HepG2 (cell line): ENCODE data around the gene SLC43A1. TPM values are rescaled to one million over a fixed set of nuclear protein-coding genes. Genes with fewer than 3 reads are reported as not detected.

Experiments
- BATF2 ChIP-seq: sonication (generic); formaldehyde crosslinking; IDR thresholded peaks from 2 replicates; pipeline ENCODE4 v1.8.0; 2022; ENCODE audit warnings: mild to moderate bottlenecking, missing genetic modification reagents, moderate library complexity
- BRD4 ChIP-seq: sonication (generic); formaldehyde crosslinking; IDR thresholded peaks from 2 replicates; pipeline ENCODE4 v1.4.0; 2020; ENCODE audit warnings: missing genetic modification reagents
- CHD2 ChIP-seq: IDR thresholded peaks from 2 replicates; pipeline ENCODE4 v1.6.1; 2011; ENCODE audit warnings: low read depth, low read length, improper control_type of control experiment
- EEA1 ChIP-seq: sonication (generic); formaldehyde crosslinking; IDR thresholded peaks from 2 replicates; pipeline ENCODE4 v1.5.1; 2020; ENCODE audit warnings: mild to moderate bottlenecking, missing genetic modification reagents, borderline replicate concordance
- EED ChIP-seq: sonication (generic); formaldehyde crosslinking; IDR thresholded peaks from 2 replicates; pipeline ENCODE4 v1.5.0; 2020; ENCODE audit warnings: mild to moderate bottlenecking, missing genetic modification reagents
- FOXA3 ChIP-seq: IDR thresholded peaks from 2 replicates; pipeline ENCODE4 v1.6.1; 2016; ENCODE audit warnings: missing genetic modification reagents, missing compliant biosample characterization
- KDM3A ChIP-seq: IDR thresholded peaks from 2 replicates; pipeline ENCODE4 v1.6.1; 2018; ENCODE audit warnings: low read depth, missing compliant biosample characterization
- PPARG ChIP-seq: conservative IDR thresholded peaks from 2 replicates; pipeline ENCODE4 v1.6.1; 2016; ENCODE audit warnings: missing biosample characterization, missing genetic modification reagents
- RBM39 ChIP-seq: fragments of 200-400 bp; formaldehyde crosslinking; IDR thresholded peaks from one replicate; pipeline ENCODE4 v1.6.1; 2018; ENCODE audit warnings: antibody characterized with exemption, mild to moderate bottlenecking, low read depth, low read length; ENCODE audit not compliant: poor library complexity, severe bottlenecking
- SNAPC4 ChIP-seq: sonication (generic); formaldehyde crosslinking; IDR thresholded peaks from 2 replicates; pipeline ENCODE4 v1.4.0; 2020; ENCODE audit warnings: mild to moderate bottlenecking, missing genetic modification reagents
- ZNF251 ChIP-seq: sonication (generic); formaldehyde crosslinking; IDR thresholded peaks from 2 replicates; pipeline ENCODE4 v1.9.0; 2021; ENCODE audit warnings: mild to moderate bottlenecking, missing genetic modification reagents
- ZNF263 ChIP-seq: sonication (generic); formaldehyde crosslinking; IDR thresholded peaks from 2 replicates; pipeline ENCODE4 v1.4.0; 2020; ENCODE audit warnings: missing genetic modification reagents
- ZNF446 ChIP-seq: sonication (generic); formaldehyde crosslinking; IDR thresholded peaks from 2 replicates; pipeline ENCODE4 v1.5.0; 2020; ENCODE audit warnings: mild to moderate bottlenecking, missing genetic modification reagents
- ZNF503 ChIP-seq: sonication (generic); formaldehyde crosslinking; IDR thresholded peaks from 2 replicates; pipeline ENCODE4 v1.4.0; 2020; ENCODE audit warnings: missing genetic modification reagents
- ZNF597 ChIP-seq: sonication (generic); formaldehyde crosslinking; IDR thresholded peaks from 2 replicates; pipeline ENCODE4 v1.5.0; 2020; ENCODE audit warnings: missing genetic modification reagents
- ZZZ3 ChIP-seq: sonication (generic); formaldehyde crosslinking; IDR thresholded peaks from 2 replicates; pipeline ENCODE4 v1.4.0; 2020; ENCODE audit warnings: missing genetic modification reagents, mild to moderate bottlenecking, borderline replicate concordance
- polyA plus RNA-seq, 8 experiments: library from polyadenylated mRNA; depleted of rRNA in 3 of 8; stranded (reverse) in 7 of 8; unstranded in 1 of 8; fragments of >200 nt; fragmentation: Illumina TruSeq in 4 of 8; extraction: Trizol in 4 of 8; gene quantifications; 2 replicates each; pipeline versions ENCODE4 v1.2.1 to v1.2.3, GENCODE V29; 2011 to 2016; ENCODE audit warnings: low read depth in 4 of 8, missing spikeins in 1 of 8, mixed read lengths in 1 of 8; ENCODE audit not compliant: insufficient read depth in 1 of 8
- total RNA-seq, 5 experiments: library from RNA; depleted of rRNA; stranded (reverse); fragments of >200 nt; fragmentation: Illumina TruSeq; extraction: Trizol; gene quantifications; 2 replicates each; pipeline ENCODE4 v1.2.3, GENCODE V29; 2016; ENCODE audit warnings: low read depth in 1 of 5

SLC43A1 gene
- total and polyA plus RNA-seq, 2 of the 13 experiments (the other 11 are each of a cell fraction or from before 2014, with no cell fraction given) = 72.3 to 87.6 TPM

- TF ChIP-seq BATF2 (CRISPR knock-in tag) (no peak), KDM3A (CRISPR knock-in tag) (0 out of 2 replicates have a peak, but pooled peaks have one; percentile 40), ZNF446 (CRISPR knock-in tag) (no peak), CHD2 (no peak), SNAPC4 (CRISPR knock-in tag) (no peak), FOXA3 (CRISPR knock-in tag) (peak; percentile 68), RBM39 (peak; percentile 52), ZNF251 (CRISPR knock-in tag) (no peak), EED (CRISPR knock-in tag) (no peak; the same call in 1 of the 2 replicates), ZNF503 (CRISPR knock-in tag) (no peak; the same call in 1 of the 2 replicates), PPARG (CRISPR knock-in tag) (no peak), BRD4 (CRISPR knock-in tag) (no peak; the same call in 1 of the 2 replicates), EEA1 (CRISPR knock-in tag) (no peak), ZZZ3 (no peak), ZNF263 (no peak), ZNF597 (CRISPR knock-in tag) (no peak)
Observed at GRCh38 chr11:57515332-57516060, at the start of gene SLC43A1 (continued).
